ENCODE data around the gene EPS15. TPM values are rescaled to one million over a fixed set of nuclear protein-coding genes. Genes with fewer than 3 reads are reported as not detected.

The EPS15 gene
- total and polyA plus RNA-seq, 2 of the 8 experiments (the other 6 are each of a cell fraction or from before 2014, with no cell fraction given), result 15.9 to 57.2 TPM

DNA sequence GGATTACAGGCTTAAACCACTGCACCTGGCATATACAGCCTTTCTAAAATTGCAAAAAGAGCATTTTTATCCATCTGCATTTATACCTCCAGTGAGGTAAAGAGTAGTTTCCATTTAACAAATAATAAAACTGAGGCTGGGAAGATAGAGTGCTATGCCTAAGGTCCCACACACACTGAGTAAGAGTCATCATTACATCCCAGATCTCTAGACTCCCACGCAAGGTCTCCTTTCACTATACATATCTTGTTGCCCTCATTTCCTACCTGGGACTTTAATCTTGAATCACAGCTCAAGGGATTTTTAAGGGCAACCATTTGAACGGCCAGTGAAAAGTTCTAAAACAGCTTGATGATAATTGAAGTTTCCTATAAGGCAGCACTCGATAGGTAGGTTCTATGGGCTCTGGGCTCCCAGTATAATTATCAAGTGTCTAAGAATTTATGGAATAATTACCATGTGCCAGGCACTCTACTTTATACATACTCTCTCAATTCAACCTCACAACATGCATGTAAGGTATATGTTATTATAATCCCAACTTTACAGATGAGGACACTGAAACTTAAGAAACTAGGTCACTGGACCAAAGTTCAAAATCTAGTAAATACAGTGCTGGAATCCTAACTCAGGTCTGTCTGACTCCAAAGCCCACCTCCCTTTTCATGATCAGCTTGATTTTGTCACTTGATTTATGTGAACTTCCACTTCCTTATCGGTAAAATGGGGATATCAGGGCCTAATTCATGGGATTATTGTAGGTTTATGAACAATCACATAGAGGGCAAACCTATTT is 23.3 kb upstream of the EPS15 start (continued):
- TF ChIP-seq RAD21 (IDR thresholded peaks at IDR 0.05 in 1 of 2, conservative IDR thresholded peaks at IDR 0.05 in 1 of 2; ENCODE audit: low read depth in 2 of 2, low read length in 2 of 2) (no peak), FOSL1 (IDR thresholded peaks at IDR 0.05; ENCODE audit: insufficient read depth, low read depth, low read length) (no peak), MAFK (IDR thresholded peaks at IDR 0.05; ENCODE audit: low read depth, low read length) (no peak), POU5F1 (IDR thresholded peaks at IDR 0.05; ENCODE audit: low read depth, low read length) (no peak), ZNF274 (IDR thresholded peaks at IDR 0.05; ENCODE audit: borderline replicate concordance, extremely low read depth, low read length) (no peak), JUN (IDR thresholded peaks at IDR 0.05; ENCODE audit: low read depth, low read length) (no peak), BCL11A (IDR thresholded peaks at IDR 0.05; ENCODE audit: low read depth in 2 of 2, low read length in 2 of 2) (no peak)
- TF ChIP-seq, protein P1, sequence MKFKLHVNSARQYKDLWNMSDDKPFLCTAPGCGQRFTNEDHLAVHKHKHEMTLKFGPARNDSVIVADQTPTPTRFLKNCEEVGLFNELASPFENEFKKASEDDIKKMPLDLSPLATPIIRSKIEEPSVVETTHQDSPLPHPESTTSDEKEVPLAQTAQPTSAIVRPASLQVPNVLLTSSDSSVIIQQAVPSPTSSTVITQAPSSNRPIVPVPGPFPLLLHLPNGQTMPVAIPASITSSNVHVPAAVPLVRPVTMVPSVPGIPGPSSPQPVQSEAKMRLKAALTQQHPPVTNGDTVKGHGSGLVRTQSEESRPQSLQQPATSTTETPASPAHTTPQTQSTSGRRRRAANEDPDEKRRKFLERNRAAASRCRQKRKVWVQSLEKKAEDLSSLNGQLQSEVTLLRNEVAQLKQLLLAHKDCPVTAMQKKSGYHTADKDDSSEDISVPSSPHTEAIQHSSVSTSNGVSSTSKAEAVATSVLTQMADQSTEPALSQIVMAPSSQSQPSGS (IDR thresholded peaks at IDR 0.05; ENCODE audit: low read length), result no peak

Data from H1 (cell line).